ENCODE data around the gene CSN1S1.

CSN1S1 gene

DNA sequence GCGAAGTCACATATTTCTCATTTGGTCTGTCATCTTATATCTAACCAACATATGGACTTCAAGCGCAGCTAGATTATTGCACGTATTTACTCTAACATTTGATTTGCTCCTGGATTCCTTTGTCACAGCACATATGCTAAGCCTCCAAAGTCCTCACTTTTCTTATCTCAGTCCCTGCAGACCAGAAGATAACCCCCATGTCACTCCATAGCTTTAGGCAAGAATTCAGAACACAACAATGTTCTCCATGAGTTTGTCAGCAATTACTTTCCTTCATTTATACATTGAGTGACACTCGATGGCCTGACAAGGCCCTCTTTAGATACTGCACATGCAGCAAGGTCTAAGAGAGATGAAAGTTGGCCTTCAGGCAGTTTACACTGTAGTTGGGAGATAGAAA lies 60.1 kb downstream of the CSN1S1 start:
- no peaks in the 10 kb centered on the region for H3K4me1 ChIP-seq (ENCODE audit: control insufficient read depth, insufficient read depth, low read length)

GRCh38 chr4:69994782-69995181 lies 63.9 kb downstream of the CSN1S1 start:
- Histone ChIP-seq H3K4me3 (ENCODE audit: low read length in 2 of 2) (no peak overlapping the region), H3K4me1 (ENCODE audit: control insufficient read depth, insufficient read depth, low read length) (no peaks in the 10 kb centered on the region), H3K9ac (ENCODE audit: low read length in 2 of 2) (no peak overlapping the region), H3K36me3 (ENCODE audit: control insufficient read depth in 2 of 2, insufficient read depth in 2 of 2, low read length in 2 of 2) (no peaks in the 10 kb centered on the region), H3K27ac (ENCODE audit: low read length) (no peak overlapping the region), H3K27me3 (ENCODE audit: control insufficient read depth in 1 of 2, insufficient read depth in 2 of 2, low read length in 2 of 2) (no peaks in the 10 kb centered on the region), H3K9me3 (ENCODE audit: control insufficient read depth in 2 of 2, low read length in 2 of 2) (no peaks in the 10 kb centered on the region)

More for the DNA sequence above, 60.1 kb downstream of the CSN1S1 start:
- H3K27me3 ChIP-seq (ENCODE audit: control insufficient read depth in 1 of 2, insufficient read depth in 2 of 2, low read length in 2 of 2) = no peaks in the 10 kb centered on the region
- no peak overlapping the region for H3K9ac ChIP-seq (ENCODE audit: low read length in 2 of 2)
- H3K36me3 ChIP-seq (ENCODE audit: control insufficient read depth in 2 of 2, insufficient read depth in 2 of 2, low read length in 2 of 2) = no peaks in the 10 kb centered on the region
- H3K27ac ChIP-seq (ENCODE audit: low read length) = no peak overlapping the region
- H3K9me3 ChIP-seq (ENCODE audit: control insufficient read depth in 2 of 2, low read length in 2 of 2) = no peaks in the 10 kb centered on the region
- no peak overlapping the region for H3K4me3 ChIP-seq (ENCODE audit: low read length in 2 of 2)

DNA sequence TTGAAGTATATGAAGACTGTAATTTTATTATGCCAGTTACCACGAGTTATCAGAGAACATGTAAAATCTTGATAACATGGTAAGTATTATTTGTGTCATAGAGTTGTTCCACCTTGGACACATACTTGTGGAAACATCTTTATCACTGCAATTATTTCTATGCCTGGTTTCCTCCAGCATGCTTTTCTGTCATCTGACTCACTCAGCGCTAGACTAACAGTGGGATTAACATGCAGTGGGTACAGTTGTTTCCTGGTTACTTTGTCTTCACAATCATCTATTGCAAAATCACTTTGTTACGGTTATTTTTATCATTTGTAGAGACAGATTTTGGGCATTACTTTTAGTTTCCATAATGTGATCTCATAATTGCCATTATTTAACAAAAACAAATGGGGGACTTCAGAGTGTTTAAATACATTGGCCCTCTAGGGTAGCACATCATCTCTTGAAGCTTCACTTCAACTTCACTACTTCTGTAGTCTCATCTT lies 64.7 kb downstream of the CSN1S1 start, which contains the start of gene STATH:
Gene STATH (plus strand): TSS at position 441 of the 491 bp plus-strand sequence. CDS start 2,472 bp downstream, outside the sequence.
- no peaks in the 10 kb centered on the region for H3K36me3 ChIP-seq (ENCODE audit: control insufficient read depth in 2 of 2, insufficient read depth in 2 of 2, low read length in 2 of 2)
- no peaks in the 10 kb centered on the region for H3K4me1 ChIP-seq (ENCODE audit: control insufficient read depth, insufficient read depth, low read length)
- H3K9me3 ChIP-seq (ENCODE audit: control insufficient read depth in 2 of 2, low read length in 2 of 2) = no peaks in the 10 kb centered on the region
- H3K9ac ChIP-seq (ENCODE audit: low read length in 2 of 2) = no peak within 1 kb of the TSS
- no peak within 1 kb of the TSS for H3K4me3 ChIP-seq (ENCODE audit: low read length in 2 of 2)
- no peak within 1 kb of the TSS for H3K27ac ChIP-seq (ENCODE audit: low read length)
- H3K27me3 ChIP-seq (ENCODE audit: control insufficient read depth in 1 of 2, insufficient read depth in 2 of 2, low read length in 2 of 2) = no peaks in the 10 kb centered on the region

Measured in stomach smooth muscle (tissue), 2 donors.